IPS DF 6.9 (cell line): ENCODE measurements around the gene ZBTB48.
A peak's percentile ranks its signal among the peaks of the same experiment; 100 is the strongest.

ENCODE experiments used
- DNase-seq: peaks from one replicate; pipeline ENCODE4 v3.0.0-alpha.2; 2013; ENCODE audit warnings: low read depth, low spot score
- H3K27ac ChIP-seq: one replicate; pipeline ENCODE4 v1.5.1; 2013; ENCODE audit warnings: low read length, control low read depth
- H3K27me3 ChIP-seq: 2 replicates; pipeline ENCODE4 v1.6.1; 2013; ENCODE audit warnings: mild to moderate bottlenecking, low read length; ENCODE audit not compliant: control insufficient read depth, insufficient read depth
- H3K36me3 ChIP-seq: 2 replicates; pipeline ENCODE4 v1.6.1; 2013; ENCODE audit warnings: low read length; ENCODE audit not compliant: control insufficient read depth, insufficient read depth
- H3K4me1 ChIP-seq: 2 replicates; pipeline ENCODE4 v1.6.1; 2013; ENCODE audit warnings: low read length; ENCODE audit not compliant: control insufficient read depth, insufficient read depth
- H3K4me3 ChIP-seq: 2 replicates; pipeline ENCODE4 v1.5.1; 2013; ENCODE audit warnings: mild to moderate bottlenecking, low read length
- H3K9me3 ChIP-seq: 2 replicates; pipeline ENCODE4 v1.6.1; 2013; ENCODE audit warnings: low read length, inconsistent platforms; ENCODE audit not compliant: control insufficient read depth, insufficient read depth
- WGBS: extraction: QIAGEN DNeasy Blood & Tissue Kit; methylation state at CpG from one replicate; pipeline ENCODE4 v1.1.7; 2013; ENCODE audit warnings: mixed read lengths, missing lambda C conversion rate; ENCODE audit not compliant: insufficient read length, insufficient coverage; 5-methylcytosine and 5-hydroxymethylcytosine counted together

ZBTB48 gene

DNA sequence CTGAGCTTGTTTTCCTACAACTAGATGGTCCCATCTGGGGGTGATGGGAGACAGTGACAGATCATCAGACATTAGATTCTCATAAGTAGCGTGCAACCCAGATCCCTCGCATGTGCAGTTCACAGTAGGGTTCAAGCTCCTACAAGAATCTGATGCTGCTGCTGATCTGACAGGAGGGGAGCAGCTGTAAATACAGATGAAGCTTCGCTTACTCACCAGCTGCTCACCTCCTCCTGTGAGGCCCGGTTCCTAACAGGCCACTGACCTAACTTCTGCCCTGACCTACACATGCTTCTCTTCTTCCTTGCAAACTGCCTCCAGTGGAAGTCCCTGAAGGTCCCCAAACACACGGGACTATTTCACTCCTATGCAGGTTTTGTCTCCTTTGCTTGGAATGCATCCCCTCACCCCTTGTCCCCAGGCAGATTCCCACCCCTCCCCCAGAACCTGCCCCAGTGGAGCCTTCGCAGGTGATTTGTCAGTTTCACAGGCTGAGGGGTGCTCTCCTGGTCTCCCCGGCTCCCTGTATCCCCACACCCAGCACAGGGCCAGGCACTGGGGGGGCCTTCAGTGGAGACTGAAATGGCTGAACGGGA is 5.7 kb upstream of the ZBTB48 start:
- Histone ChIP-seq H3K27me3 (no peaks in the 10 kb centered on the region), H3K4me3 (no peak overlapping the region), H3K36me3 (no peaks in the 10 kb centered on the region), H3K9me3 (no peaks in the 10 kb centered on the region), H3K27ac (no peak overlapping the region), H3K4me1 (peaks cover under 1% of the 10 kb centered on the region; the same call in 1 of the 2 replicates)
- WGBS, result no CpG with 5 or more reads among the region's 8 CpGs
- DNase-seq, result no peak

DNA sequence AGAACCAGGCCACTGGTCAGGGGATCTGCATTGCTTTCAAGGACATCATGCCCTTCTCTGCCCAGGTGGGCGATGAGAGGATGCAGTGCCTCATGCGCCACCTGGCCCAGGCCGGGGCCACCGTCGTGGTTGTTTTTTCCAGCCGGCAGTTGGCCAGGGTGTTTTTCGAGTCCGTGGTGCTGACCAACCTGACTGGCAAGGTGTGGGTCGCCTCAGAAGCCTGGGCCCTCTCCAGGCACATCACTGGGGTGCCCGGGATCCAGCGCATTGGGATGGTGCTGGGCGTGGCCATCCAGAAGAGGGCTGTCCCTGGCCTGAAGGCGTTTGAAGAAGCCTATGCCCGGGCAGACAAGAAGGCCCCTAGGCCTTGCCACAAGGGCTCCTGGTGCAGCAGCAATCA is 5.0 kb upstream of the ZBTB48 start:
- no peaks in the 10 kb centered on the region for H3K36me3 ChIP-seq
- no CpG with 5 or more reads among the region's 14 CpGs for WGBS

DNA sequence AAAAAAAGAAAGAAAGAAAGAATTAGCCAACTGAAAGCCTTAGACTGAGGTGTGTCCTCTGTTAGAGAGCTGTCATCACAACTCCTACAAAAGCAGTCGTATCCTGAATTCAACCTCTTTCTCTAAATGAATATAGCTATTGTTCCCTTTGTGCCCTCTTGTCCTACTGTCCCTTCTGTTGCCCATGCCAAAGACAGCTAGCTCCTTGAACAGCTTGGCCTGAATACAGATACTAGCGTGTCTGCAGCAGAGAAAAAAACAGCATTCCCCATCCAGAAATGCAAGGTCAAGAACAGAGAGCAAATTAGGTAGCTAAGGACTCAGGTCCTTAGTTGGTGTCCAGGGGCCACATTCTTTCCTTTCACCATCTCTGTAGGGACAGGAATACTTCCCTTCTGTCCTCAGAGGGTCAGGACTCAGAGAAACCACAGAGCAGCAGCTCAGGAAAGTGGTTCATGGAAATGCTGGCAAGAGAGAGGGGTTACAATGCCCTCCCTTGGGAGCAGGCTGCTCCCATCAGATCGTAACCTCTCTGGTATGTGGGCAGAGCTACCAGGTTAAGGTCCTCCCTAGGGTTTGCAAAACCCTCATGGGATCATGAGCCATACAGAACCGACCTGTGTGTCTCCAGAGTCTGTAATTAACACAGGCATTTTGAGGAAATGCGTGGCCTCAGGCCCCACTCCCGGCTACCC is 1.8 kb upstream of the ZBTB48 start:
- no peak overlapping the region for H3K4me3 ChIP-seq
- peaks cover 6% of the 10 kb centered on the region for H3K4me1 ChIP-seq

More for the DNA sequence above, 5.0 kb upstream of the ZBTB48 start:
- peaks cover 2% of the 10 kb centered on the region for H3K4me1 ChIP-seq
- H3K27ac ChIP-seq, result no peak overlapping the region
- H3K4me3 ChIP-seq, result no peak overlapping the region
- DNase-seq, result no peak
- no peaks in the 10 kb centered on the region for H3K27me3 ChIP-seq
- H3K9me3 ChIP-seq, result no peaks in the 10 kb centered on the region

DNA sequence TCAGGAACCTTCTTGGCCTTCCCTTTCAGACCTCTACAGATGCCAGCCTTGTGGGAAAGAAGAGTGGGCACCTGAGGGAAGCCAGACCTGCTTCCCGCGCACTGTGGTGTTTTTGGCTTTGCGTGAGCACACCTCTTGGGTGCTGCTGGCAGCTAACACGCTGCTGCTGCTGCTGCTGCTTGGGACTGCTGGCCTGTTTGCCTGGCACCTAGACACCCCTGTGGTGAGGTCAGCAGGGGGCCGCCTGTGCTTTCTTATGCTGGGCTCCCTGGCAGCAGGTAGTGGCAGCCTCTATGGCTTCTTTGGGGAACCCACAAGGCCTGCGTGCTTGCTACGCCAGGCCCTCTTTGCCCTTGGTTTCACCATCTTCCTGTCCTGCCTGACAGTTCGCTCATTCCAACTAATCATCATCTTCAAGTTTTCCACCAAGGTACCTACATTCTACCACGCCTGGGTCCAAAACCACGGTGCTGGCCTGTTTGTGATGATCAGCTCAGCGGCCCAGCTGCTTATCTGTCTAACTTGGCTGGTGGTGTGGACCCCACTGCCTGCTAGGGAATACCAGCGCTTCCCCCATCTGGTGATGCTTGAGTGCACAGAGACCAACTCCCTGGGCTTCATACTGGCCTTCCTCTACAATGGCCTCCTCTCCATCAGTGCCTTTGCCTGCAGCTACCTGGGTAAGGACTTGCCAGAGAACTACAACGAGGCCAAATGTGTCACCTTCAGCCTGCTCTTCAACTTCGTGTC is 995 bp upstream of the ZBTB48 start:
- no peaks in the 10 kb centered on the region for H3K9me3 ChIP-seq
- H3K4me1 ChIP-seq, result peaks cover 6% of the 10 kb centered on the region
- no peaks in the 10 kb centered on the region for H3K27me3 ChIP-seq
- no peak overlapping the region for H3K4me3 ChIP-seq
- no peak overlapping the region for H3K27ac ChIP-seq
- H3K36me3 ChIP-seq, result no peaks in the 10 kb centered on the region
- no peak for DNase-seq
- no CpG with 5 or more reads among the region's 14 CpGs for WGBS

More for the DNA sequence above, 1.8 kb upstream of the ZBTB48 start:
- Histone ChIP-seq H3K9me3 (no peaks in the 10 kb centered on the region), H3K36me3 (no peaks in the 10 kb centered on the region), H3K27me3 (no peaks in the 10 kb centered on the region), H3K27ac (no peak overlapping the region)
- DNase-seq, result no peak
- no CpG with 5 or more reads among the region's 6 CpGs for WGBS

DNA sequence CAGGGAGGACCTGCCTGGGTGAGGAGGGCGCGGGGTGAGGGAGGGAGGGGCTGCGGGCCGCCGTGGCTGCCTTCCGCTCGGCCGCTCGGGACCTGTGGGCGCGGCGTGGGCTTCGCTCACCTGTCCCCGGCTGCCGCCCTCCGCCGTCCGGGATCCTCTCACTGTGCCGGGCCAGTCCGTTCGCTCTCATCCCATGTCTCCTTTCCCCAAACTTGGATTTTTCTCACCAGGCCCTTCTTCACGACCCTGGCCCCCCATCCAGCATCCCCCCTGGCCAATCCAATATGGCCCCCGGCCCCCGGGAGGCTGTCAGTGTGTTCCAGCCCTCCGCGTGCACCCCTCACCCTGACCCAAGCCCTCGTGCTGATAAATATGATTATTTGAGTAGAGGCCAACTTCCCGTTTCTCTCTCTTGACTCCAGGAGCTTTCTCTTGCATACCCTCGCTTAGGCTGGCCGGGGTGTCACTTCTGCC is 362 bp downstream of the ZBTB48 start:
- Histone ChIP-seq H3K4me1 (peaks cover 6% of the 10 kb centered on the region), H3K36me3 (no peaks in the 10 kb centered on the region), H3K27me3 (no peaks in the 10 kb centered on the region), H3K9me3 (no peaks in the 10 kb centered on the region), H3K4me3 (peak overlapping the region; percentile 82), H3K27ac (no peak overlapping the region)
- WGBS, result no CpG with 5 or more reads among the region's 30 CpGs
- no peak for DNase-seq

DNA sequence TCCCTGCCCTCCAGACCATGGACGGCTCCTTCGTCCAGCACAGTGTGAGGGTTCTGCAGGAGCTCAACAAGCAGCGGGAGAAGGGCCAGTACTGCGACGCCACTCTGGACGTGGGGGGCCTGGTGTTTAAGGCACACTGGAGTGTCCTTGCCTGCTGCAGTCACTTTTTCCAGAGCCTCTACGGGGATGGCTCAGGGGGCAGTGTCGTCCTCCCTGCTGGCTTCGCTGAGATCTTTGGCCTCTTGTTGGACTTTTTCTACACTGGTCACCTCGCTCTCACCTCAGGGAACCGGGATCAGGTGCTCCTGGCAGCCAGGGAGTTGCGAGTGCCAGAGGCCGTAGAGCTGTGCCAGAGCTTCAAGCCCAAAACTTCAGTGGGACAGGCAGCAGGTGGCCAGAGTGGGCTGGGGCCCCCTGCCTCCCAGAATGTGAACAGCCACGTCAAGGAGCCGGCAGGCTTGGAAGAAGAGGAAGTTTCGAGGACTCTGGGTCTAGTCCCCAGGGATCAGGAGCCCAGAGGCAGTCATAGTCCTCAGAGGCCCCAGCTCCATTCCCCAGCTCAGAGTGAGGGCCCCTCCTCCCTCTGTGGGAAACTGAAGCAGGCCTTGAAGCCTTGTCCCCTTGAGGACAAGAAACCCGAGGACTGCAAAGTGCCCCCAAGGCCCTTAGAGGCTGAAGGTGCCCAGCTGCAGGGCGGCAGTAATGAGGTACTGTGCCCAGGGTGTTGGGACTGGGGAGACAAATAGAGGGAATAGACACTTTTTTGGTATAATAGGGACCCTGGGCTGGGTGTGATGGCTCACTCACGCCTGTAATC is 1.0 kb downstream of the ZBTB48 start:
- H3K4me1 ChIP-seq, result peaks cover 6% of the 10 kb centered on the region
- H3K4me3 ChIP-seq, result peak overlapping the region; percentile 82; the same call in 1 of the 2 replicates
- no peaks in the 10 kb centered on the region for H3K27me3 ChIP-seq
- WGBS, result no CpG with 5 or more reads among the region's 19 CpGs
- no peaks in the 10 kb centered on the region for H3K9me3 ChIP-seq
- H3K27ac ChIP-seq, result no peak overlapping the region
- no peak for DNase-seq
- H3K36me3 ChIP-seq, result no peaks in the 10 kb centered on the region

DNA sequence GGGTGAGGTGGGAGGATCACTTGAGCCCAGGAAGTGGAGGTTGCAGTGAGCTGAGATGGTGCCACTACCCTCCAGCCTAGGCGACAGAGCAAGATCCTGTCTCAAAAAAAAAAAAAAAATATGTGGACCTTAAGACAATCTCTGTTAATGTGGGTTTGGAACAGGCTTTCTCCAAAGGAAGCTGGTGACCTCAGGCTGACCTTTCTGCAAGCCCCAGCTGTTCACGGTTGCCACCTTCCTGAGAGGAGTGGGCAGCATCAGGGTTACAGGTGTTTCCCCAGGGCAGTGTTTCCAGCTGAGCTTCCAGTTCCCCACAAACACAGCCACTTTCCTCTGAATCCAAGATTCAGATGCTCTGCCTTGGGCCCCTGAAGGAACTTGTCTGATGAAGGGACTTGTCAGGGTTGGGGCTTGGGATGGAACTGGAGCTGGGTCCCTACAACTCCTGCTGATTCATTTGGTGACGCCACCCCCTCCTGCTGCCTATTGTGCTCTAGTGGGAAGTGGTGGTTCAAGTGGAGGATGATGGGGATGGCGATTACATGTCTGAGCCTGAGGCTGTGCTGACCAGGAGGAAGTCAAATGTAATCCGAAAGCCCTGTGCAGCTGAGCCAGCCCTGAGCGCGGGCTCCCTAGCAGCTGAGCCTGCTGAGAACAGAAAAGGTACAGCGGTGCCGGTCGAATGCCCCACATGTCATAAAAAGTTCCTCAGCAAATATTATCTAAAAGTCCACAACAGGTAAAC is 1.9 kb downstream of the ZBTB48 start:
- WGBS, result no CpG with 5 or more reads among the region's 10 CpGs
- no peaks in the 10 kb centered on the region for H3K27me3 ChIP-seq
- H3K27ac ChIP-seq, result no peak overlapping the region
- H3K4me3 ChIP-seq, result no peak overlapping the region
- no peaks in the 10 kb centered on the region for H3K9me3 ChIP-seq
- no peak for DNase-seq
- H3K36me3 ChIP-seq, result no peaks in the 10 kb centered on the region
- H3K4me1 ChIP-seq, result peaks cover 6% of the 10 kb centered on the region

DNA sequence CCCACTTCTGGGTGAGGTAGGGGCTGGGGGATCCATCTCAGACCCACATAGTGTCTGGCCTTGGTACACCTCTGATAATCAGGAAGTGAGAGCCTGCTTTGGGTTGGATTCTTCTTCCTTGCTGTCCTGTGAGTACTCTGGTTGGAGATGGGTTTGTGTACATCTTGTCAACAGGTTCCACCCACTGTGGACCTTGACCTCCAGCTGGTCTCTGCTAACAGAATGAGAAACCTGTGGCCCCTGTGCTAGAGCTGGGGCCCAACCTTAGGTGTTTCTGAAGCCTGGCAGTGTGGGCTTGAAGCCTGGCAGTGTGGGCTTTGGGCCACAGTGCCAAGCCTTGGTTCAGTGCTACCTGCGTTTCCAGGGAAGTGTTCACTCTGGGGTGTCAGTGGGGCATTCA is 2.6 kb downstream of the ZBTB48 start:
- H3K4me3 ChIP-seq, result no peak overlapping the region
- H3K27ac ChIP-seq, result no peak overlapping the region
- no peaks in the 10 kb centered on the region for H3K9me3 ChIP-seq
- H3K4me1 ChIP-seq, result peaks cover 6% of the 10 kb centered on the region
- DNase-seq, result no peak
- H3K27me3 ChIP-seq, result no peaks in the 10 kb centered on the region
- H3K36me3 ChIP-seq, result no peaks in the 10 kb centered on the region; the same call in 1 of the 2 replicates
- no CpG with 5 or more reads among the region's 1 CpG for WGBS

DNA sequence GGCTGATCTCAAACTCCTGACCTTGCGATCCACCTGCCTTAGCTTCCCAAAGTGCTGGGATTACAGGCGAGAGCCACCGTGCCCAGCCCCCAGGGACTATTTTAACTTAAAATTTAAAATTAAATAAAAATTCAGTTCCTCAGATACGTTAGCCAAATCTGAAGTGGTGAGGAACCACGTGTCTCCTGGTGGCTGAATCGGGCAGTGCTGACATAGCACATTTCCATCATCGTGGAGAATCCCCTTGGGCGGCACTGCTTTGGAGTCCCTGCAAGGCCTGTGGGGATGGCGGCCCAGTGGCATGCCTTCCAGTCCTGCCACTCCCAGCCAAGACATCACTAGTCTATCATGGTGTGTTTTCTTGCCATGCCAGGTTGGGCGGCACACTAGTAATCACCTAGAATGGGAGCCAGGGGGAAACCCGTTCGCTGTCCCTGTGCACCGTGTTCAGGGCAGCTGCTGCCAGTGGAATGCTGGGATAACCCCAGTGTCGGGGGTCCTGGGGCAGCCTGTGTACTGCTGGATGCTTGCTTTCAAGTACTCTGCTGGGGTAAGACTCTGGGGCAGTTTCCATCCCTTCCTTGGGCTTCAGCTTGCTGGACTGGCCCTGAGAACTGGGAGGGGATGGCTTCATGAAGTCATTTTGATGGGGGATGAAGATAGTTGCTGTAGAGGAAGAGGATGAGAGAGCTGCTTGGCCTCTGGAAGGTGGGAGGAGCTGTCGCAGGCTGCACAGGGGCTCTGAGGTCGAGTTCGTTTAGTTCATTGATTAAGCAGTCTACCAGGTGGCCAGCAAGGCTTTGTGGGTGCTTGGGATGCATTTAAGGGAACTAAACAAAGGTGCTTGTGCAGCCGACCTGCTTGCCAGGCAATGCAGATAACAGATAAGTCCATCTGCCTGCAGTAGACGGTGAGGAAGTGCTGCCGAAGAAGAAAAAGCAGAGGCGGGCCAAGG is 4.6 kb downstream of the ZBTB48 start:
- 0 out of 2 replicates have a peak, but pooled peaks cover 3% of the 10 kb centered on the region for H3K4me1 ChIP-seq

More for the DNA sequence above, 4.6 kb downstream of the ZBTB48 start:
- DNase-seq, result no peak
- H3K9me3 ChIP-seq, result no peaks in the 10 kb centered on the region
- H3K27me3 ChIP-seq, result no peaks in the 10 kb centered on the region
- WGBS, result no CpG with 5 or more reads among the region's 21 CpGs
- no peak overlapping the region for H3K27ac ChIP-seq
- no peak overlapping the region for H3K4me3 ChIP-seq
- peaks cover 8% of the 10 kb centered on the region for H3K36me3 ChIP-seq
